ENCODE results near the gene ARL5C. TPM values are rescaled to one million over a fixed set of nuclear protein-coding genes. Genes with fewer than 3 reads are reported as not detected.

ARL5C gene
- total RNA-seq, 1 experiment from 2014 or later: not detected

- H3K4me3 Mint-ChIP-seq (ENCODE audit: low read depth, unreplicated experiment): no peak overlapping the region
- intact Hi-C loops (cut with micrococcal nuclease; ENCODE audit: unreplicated experiment): no loop called here
- no TSS peak for BruUV-seq (replicated peaks)
- no peak for DNase-seq
- peaks cover 89% of the 10 kb centered on the region for H3K27me3 Mint-ChIP-seq (ENCODE audit: unreplicated experiment)
- no peaks in the 10 kb centered on the region for H3K4me1 Mint-ChIP-seq (ENCODE audit: low read depth, unreplicated experiment)
- H3K9me3 Mint-ChIP-seq (ENCODE audit: low read depth, unreplicated experiment): peaks cover 3% of the 10 kb centered on the region
- no peaks in the 10 kb centered on the region for H3K36me3 Mint-ChIP-seq (ENCODE audit: insufficient read depth, unreplicated experiment)
- TF ChIP-seq CTCF (IDR thresholded peaks at IDR 0.05; ENCODE audit: unreplicated experiment): no peak
- CTCF ChIA-PET: interaction anchor here (0.5 to 2.2 kb wide), 10 partner anchors 14 to 696 kb away, joined by 3 to 6 read pairs (median 4); partner anchors contain the start of gene CACNB1
- no peak overlapping the region for H3K27ac Mint-ChIP-seq (ENCODE audit: unreplicated experiment)
Measured at GRCh38 chr17:39118674-39119419, 47.1 kb downstream of the ARL5C start.

- no peak overlapping the region for H3K27ac Mint-ChIP-seq (ENCODE audit: unreplicated experiment)
- CTCF ChIA-PET: interaction anchor here (0.7 to 3.1 kb wide), 6 partner anchors 8 to 132 kb away, joined by 3 to 12 read pairs (median 4); no protein-coding TSS in a partner anchor
- H3K9me3 Mint-ChIP-seq (ENCODE audit: low read depth, unreplicated experiment): peaks cover 3% of the 10 kb centered on the region
- no peak for TF ChIP-seq CTCF (IDR thresholded peaks at IDR 0.05; ENCODE audit: unreplicated experiment)
- no TSS peak for BruUV-seq (replicated peaks)
- peaks cover 89% of the 10 kb centered on the region for H3K27me3 Mint-ChIP-seq (ENCODE audit: unreplicated experiment)
- H3K36me3 Mint-ChIP-seq (ENCODE audit: insufficient read depth, unreplicated experiment): no peaks in the 10 kb centered on the region
- no peak overlapping the region for H3K4me3 Mint-ChIP-seq (ENCODE audit: low read depth, unreplicated experiment)
- peaks cover 1% of the 10 kb centered on the region for H3K4me1 Mint-ChIP-seq (ENCODE audit: low read depth, unreplicated experiment)
- no peak for DNase-seq
- intact Hi-C loops (cut with micrococcal nuclease; ENCODE audit: unreplicated experiment): no loop called here
Measured at GRCh38 chr17:39116224-39116623, 49.7 kb downstream of the ARL5C start.

- no peak overlapping the region for H3K4me3 Mint-ChIP-seq (ENCODE audit: low read depth, unreplicated experiment)
- no TSS peak for BruUV-seq (replicated peaks)
- H3K36me3 Mint-ChIP-seq (ENCODE audit: insufficient read depth, unreplicated experiment): no peaks in the 10 kb centered on the region
- H3K27ac Mint-ChIP-seq (ENCODE audit: unreplicated experiment): no peak overlapping the region
- CTCF ChIA-PET: interaction anchor here (0.9 to 3.1 kb wide), 10 partner anchors 9 to 131 kb away, joined by 3 to 12 read pairs (median 4); partner anchors contain the start of gene RPL19
- no peak for DNase-seq
- H3K27me3 Mint-ChIP-seq (ENCODE audit: unreplicated experiment): peaks cover 96% of the 10 kb centered on the region
- intact Hi-C loops (cut with micrococcal nuclease; ENCODE audit: unreplicated experiment): no loop called here
- H3K9me3 Mint-ChIP-seq (ENCODE audit: low read depth, unreplicated experiment): peaks cover 3% of the 10 kb centered on the region
- no peak for TF ChIP-seq CTCF (IDR thresholded peaks at IDR 0.05; ENCODE audit: unreplicated experiment)
- peaks cover 12% of the 10 kb centered on the region for H3K4me1 Mint-ChIP-seq (ENCODE audit: low read depth, unreplicated experiment)
Measured at GRCh38 chr17:39115135-39115534, 50.8 kb downstream of the ARL5C start.

GRCh38 chr17:39114723-39115122 is 51.2 kb downstream of the ARL5C start:
- Mint-ChIP-seq H3K27me3 (ENCODE audit: unreplicated experiment) (peaks cover 98% of the 10 kb centered on the region), H3K27ac (ENCODE audit: unreplicated experiment) (no peak overlapping the region), H3K36me3 (ENCODE audit: insufficient read depth, unreplicated experiment) (no peaks in the 10 kb centered on the region), H3K4me1 (ENCODE audit: low read depth, unreplicated experiment) (peaks cover 15% of the 10 kb centered on the region), H3K4me3 (ENCODE audit: low read depth, unreplicated experiment) (no peak overlapping the region), H3K9me3 (ENCODE audit: low read depth, unreplicated experiment) (peaks cover 3% of the 10 kb centered on the region)
- intact Hi-C loops (cut with micrococcal nuclease; ENCODE audit: unreplicated experiment): no loop called here
- CTCF ChIA-PET: interaction anchor here (0.9 to 3.1 kb wide), 11 partner anchors 10 to 131 kb away, joined by 3 to 12 read pairs (median 3); partner anchors contain the start of gene RPL19
- no peak for TF ChIP-seq CTCF (IDR thresholded peaks at IDR 0.05; ENCODE audit: unreplicated experiment)
- no TSS peak for BruUV-seq (replicated peaks)
- no peak for DNase-seq

All from Calu3 (cell line).